Activated CD8-positive, alpha-beta memory T cell treated with anti-CD3 and anti-CD28 coated beads for 36 hours (primary cell): ENCODE data around the gene METTL26. TPM values are rescaled to one million over a fixed set of nuclear protein-coding genes. Genes with fewer than 3 reads are reported as not detected.

Experiments used
- CTCF ChIA-PET: fragments of 350-600 bp; sonication (Branson Sonifier 250); formaldehyde crosslinking; loops from one replicate; lab custom pipeline; 2021; ENCODE audit warnings: antibody characterized with exemption; lab: Charles Lee
- POLR2A ChIA-PET: fragments of 350-600 bp; sonication (Branson Sonifier 250); formaldehyde crosslinking; loops from one replicate; lab custom pipeline; 2021; ENCODE audit warnings: antibody characterized with exemption; lab: Charles Lee
- total RNA-seq, 2 experiments: library from RNA; stranded (reverse); gene quantifications; one replicate each; pipeline ENCODE4 v1.2.3, GENCODE V29; 2021

Gene METTL26
- total RNA-seq, 2 experiments from 2014 or later = 136 to 137 TPM

DNA sequence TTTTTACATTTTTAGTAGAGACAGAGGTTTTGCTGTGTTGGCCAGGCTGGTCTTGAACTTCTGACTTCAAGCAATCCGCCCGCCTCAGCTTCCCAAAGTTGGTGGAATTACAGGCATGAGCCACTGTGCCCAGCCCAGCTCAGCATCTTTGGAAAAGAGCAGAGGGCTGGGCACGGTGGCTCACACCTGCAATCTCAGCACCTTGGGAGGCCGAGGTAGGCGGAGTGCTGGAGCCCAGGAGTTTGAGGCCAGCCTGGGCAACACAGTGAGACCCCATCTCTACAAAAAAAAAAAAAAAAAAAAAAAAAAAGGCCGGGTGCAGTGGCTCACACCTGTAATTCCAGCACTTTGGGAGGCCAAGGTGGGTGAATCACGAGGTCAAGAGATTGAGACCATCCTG, 38.5 kb downstream of the METTL26 start:
- ChIA-PET CTCF (interaction anchor here (0.7 kb wide), 1 partner anchor 9 kb away, joined by 3 read pairs; no protein-coding TSS in a partner anchor), POLR2A (interaction anchor here (0.7 kb wide), 1 partner anchor 11 kb away, joined by 4 read pairs; no protein-coding TSS in a partner anchor)

DNA sequence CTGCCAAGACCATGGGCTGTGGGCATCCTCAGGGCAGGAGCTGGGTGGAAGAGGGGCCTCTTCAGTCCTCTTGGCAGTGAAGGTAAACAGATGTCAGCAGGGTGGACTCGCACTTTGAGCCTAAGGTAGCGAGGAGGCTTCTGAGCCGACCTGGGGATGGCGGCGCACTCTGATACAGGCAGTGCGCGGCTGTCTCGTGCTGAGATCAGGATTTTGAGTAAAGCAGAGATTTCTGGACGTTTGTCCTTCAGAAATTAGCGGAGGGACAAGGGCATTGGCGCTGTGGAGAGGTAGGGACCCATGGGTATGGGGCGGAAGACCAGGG, 39.4 kb downstream of the METTL26 start:
- ChIA-PET CTCF (interaction anchor here (0.7 kb wide), 1 partner anchor 17 kb away, joined by 3 read pairs; no protein-coding TSS in a partner anchor), POLR2A (no interaction called here)

DNA sequence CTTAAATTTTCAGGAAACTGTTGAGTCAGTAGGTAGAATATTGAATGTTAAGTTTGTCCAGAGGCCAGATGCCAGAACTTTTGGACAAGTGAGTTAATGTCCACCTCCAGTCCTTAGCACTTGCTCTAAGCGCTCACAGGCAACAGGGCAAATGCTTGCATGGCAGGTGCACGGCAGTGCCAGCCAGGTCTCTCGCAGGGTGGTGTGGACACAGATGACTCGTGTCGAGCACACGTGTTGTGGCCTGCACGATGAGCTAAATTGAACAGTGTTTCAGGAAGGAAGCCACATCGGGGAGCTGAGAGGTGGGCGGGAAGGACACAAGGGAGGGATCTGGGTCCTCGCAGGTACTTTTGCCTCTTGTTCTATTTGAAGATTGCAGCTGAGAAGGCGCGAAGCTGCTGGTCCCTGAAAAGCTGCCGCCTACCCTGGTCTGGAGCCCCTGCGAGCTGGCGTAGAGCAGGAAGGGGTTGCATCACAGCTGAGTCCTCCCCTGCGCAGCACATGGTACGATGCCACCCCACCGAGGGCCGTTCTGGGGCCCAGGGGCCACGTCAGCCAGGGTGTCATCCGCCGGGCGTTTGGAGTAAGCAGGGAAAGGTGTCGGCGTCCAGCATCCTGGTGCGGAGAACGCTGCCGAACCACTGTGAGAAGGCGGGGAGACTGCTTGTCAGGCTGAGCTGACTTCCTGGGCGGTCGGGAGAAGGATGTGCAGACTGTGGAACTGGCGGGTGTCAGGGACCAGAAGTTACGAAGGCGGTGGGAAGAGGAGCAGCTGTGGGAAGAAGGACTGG, 40.0 kb downstream of the METTL26 start:
- ChIA-PET CTCF (interaction anchor here (0.7 kb wide), 1 partner anchor 17 kb away, joined by 3 read pairs; no protein-coding TSS in a partner anchor), POLR2A (interaction anchor here (0.6 kb wide), 1 partner anchor 40 kb away, joined by 3 read pairs; no protein-coding TSS in a partner anchor)

- CTCF ChIA-PET = interaction anchor here (0.6 to 1.0 kb wide), 3 partner anchors 16 to 172 kb away, joined by 3 read pairs; no protein-coding TSS in a partner anchor
- POLR2A ChIA-PET = no interaction called here
Measured at GRCh38 chr16:595094-595528, 41.0 kb downstream of the METTL26 start.

- ChIA-PET CTCF (interaction anchor here (0.6 to 2.1 kb wide), 2 partner anchors 29 to 54 kb away, joined by 3 to 6 read pairs; no protein-coding TSS in a partner anchor), POLR2A (no interaction called here)
Measured at GRCh38 chr16:593807-594206, 42.3 kb downstream of the METTL26 start.

DNA sequence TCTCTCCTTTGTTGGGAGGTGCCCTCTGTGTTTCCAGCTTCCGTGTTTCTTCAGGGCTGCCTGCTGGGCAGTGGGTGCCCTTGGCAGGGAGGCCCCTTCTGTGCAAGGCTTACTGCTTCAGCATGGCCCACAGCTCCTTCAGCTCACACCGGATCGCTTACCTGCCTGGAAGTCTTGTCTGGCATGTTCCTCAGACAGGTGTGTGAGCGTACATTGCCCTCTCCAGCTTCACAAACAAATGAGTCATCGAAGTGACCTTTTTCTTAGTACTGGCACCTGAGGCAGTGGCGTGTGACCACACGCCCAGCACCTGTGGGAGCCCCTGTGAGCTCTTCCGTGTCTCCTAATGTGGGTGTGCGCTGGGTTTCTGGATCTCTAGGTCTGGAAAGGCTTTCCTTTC, 42.7 kb downstream of the METTL26 start:
- ChIA-PET CTCF (interaction anchor here (0.6 to 2.1 kb wide), 2 partner anchors 29 to 55 kb away, joined by 3 to 6 read pairs; no protein-coding TSS in a partner anchor), POLR2A (no interaction called here)

DNA sequence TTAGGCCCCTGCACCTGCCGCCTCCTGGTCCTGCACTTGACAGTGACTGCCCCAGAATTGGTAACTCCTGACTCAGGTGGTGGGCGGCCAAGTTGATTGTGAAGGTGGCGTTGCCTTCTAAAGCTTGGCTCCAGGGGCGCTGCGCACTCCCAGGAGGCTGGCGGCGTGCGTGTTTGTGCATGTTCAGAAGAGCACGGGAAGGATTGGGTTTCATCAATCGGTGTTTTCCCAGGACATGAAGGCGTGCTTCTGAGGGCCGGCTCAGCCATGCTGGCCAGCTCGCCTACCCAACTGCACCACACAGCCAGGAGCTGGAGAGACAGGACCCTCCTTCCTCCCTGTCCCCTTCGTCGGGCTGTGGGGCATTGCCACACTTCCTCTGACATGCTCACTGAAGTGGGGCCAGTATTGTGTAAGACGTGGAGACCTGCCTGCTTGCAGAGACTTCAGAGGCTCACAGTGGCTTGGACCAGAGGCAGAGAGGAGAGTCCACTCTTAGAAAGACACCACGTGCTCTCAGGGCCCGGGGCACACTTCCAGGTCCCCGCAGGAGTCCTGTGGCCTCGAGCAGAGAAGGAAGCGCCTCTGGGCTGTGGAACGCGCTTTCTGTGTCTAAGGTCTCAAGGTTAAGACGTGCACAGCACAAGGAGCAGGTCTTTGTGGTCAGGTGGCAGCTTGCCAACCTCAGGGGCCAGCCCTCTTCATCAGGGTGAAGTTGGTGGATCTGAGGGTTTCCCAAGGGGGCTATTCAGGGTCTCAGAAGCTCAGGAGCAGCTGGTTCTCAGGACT, 43.4 kb downstream of the METTL26 start:
- POLR2A ChIA-PET = interaction anchor here (0.5 kb wide), 1 partner anchor 154 kb away, joined by 5 read pairs; no protein-coding TSS in a partner anchor
- CTCF ChIA-PET = interaction anchor here (1.4 to 2.1 kb wide), 2 partner anchors 8 to 55 kb away, joined by 3 to 6 read pairs; no protein-coding TSS in a partner anchor

DNA sequence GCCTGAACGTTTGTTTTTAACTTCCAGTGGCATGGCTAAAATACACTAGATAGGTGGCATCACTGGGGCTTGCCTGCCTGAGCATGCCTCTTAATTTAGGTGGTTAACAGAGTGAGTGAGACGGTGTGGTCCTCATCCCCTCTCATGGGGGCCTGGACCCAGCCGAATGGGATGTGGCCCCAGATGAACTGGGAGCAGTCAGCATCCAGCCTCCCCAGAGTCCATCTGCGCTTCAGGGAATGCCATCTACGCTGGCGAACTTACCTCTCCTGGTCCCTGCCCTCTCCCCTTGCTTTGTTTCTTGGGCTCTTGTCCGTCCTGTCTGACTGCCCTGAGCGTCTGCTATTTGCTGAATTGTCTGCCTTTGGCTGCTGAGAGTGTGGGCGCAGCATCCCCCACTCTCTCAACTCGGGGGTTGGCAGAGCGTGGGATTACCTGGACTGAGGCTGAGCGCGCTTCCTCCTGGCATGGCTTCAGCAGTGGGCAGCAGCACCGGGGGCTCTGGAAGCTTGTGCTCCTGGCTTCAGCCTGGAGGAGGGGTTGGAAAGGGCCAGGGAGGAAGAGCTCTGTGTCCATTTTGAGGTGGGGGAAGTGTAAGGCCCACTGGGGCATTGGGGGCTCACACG, 44.1 kb downstream of the METTL26 start:
- CTCF ChIA-PET = interaction anchor here (1.4 to 2.1 kb wide), 2 partner anchors 8 to 56 kb away, joined by 3 to 6 read pairs; no protein-coding TSS in a partner anchor
- POLR2A ChIA-PET = interaction anchor here (0.5 kb wide), 1 partner anchor 154 kb away, joined by 5 read pairs; no protein-coding TSS in a partner anchor

DNA sequence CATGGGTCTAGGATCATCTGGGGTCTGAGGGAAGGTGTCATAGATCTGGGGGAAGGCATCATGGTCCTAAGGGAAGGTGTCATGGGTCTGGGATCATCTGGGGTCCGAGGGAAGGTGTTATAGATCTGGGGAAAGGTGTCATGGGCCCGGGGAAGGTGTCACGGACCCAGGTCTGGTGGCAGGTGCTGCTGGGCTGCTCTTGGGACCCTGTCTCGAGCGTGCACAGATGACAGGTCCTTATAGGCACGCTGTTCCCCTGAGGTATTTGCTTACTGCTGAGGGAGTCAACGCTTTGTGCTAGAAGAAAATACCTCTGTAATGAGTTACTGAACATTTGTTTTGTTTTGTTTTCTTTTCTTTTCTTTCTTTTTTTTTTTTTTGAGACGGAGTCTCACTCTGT, 44.9 kb downstream of the METTL26 start:
- POLR2A ChIA-PET = no interaction called here
- CTCF ChIA-PET = interaction anchor here (1.4 to 1.7 kb wide), 2 partner anchors 9 to 13 kb away, joined by 3 read pairs; no protein-coding TSS in a partner anchor

DNA sequence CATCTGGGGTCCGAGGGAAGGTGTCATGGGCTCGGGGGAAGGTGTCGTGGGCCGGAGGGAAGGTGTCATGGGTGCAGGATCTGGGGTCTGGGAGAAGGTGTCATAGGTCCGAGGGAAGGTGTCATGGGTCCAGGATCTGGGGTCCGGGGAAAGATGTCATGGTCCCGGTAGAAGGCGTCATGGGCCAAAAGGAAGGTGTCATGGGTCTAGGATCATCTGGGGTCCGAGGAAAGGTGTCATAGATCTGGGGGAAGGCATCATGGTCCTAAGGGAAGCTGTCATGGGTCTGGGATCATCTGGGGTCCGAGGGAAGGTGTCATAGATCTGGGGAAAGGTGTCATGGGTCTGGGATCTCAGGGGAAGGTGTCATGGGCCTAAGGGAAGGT, 45.3 kb downstream of the METTL26 start:
- POLR2A ChIA-PET = no interaction called here
- CTCF ChIA-PET = interaction anchor here (1.7 kb wide), 1 partner anchor 12 kb away, joined by 3 read pairs; no protein-coding TSS in a partner anchor

DNA sequence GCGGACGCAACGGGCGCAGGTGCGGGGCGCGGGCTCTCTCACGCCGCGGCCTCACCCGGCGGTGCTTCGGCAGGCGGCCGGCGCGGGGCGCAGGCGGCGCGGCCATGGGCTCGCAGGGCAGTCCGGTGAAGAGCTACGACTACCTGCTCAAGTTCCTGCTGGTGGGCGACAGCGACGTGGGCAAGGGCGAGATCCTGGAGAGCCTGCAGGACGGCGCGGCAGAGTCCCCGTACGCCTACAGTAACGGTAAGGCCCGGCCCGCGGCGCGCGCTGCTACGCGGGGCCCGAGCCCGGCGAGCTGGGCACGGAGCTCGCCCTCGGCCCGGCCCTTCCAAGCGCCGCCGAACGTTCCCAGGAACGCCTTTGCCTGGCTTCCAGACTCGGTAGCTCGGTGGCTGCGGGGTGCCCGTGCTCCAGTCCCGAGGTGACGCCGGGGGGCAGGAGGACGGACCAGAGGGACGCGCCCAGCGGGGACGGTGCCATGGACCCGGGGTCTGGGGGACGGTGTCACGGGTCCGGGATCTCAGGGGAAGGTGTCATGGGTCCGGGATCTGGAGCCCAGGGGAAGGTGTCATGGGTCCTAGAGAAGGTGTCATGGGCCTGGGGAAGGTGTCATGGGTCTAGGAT, 45.8 kb downstream of the METTL26 start:
- CTCF ChIA-PET = interaction anchor here (1.7 kb wide), 1 partner anchor 12 kb away, joined by 3 read pairs; no protein-coding TSS in a partner anchor
- POLR2A ChIA-PET = no interaction called here

DNA sequence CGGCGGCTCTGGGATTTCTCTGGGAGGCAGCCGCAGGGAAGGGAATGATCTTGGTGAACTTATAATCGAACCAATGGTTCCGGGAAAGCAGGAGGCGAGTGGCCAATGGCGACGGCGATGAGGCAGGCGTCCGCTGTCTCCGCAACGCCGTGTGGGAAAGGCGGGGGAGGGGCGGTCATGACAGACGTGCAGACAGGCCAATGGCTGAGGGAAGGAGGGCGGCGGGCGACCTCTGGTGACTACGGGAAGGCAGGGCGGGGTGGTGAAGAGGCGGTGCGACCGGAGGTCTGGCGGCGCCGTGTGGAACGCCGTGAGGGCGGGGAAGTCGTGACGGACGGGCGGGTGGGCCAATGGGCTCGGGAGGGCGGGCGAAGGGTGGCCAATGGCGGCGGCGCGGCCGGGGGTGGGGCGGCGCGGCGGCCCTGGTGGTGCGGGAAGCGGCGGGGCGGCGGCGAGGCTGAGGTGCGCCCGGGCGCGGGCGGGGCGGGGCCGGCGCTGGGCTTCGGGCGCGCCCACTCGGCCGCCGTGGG, 46.4 kb downstream of the METTL26 start, which contains the start of gene RAB40C:
Gene RAB40C, plus strand, starts transcription at position 409 of the 530 bp plus-strand sequence. CDS start 226 bp downstream, outside the sequence.
- ChIA-PET CTCF (interaction anchor here (1.7 kb wide), 1 partner anchor 11 kb away, joined by 3 read pairs; no protein-coding TSS in a partner anchor), POLR2A (no interaction called here)

DNA sequence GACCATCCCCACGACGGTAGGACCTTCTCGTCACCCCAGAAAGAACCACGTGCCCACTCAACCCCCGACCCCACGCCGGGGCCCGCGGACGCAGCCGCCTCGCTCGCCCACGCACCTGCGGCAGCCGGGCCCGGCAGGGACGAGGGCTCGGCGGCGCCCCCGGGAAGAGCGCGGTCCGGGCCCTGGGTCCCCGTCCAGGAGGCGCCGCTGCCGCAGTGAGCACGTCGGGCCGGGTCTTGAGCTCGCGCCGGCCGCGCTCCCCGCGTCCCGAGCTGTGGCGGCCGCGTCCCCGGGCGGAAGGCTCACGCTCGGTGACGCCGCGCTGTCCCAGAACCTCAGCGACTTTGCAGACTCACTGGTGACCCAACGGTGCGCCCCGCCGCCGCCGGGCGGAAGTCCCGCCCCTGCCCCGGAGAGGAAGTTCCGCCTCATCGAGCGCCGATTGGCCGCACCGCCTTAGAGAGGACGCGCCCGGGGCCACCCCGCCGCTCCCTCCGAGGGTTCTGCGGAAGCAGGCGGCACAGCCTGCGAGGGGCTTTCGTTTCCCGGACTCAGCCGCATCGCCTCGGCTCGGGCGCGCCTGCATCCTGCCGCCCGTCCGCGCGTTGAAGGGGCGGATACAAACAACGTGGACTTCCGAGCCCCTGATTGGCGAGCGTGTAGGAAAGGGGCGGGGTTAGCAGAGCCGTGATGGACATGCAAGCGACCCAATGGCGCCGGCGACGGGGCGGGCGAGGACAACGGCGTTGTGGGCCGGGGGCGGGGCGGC, 47.0 kb downstream of the METTL26 start:
- POLR2A ChIA-PET = interaction anchor here (0.7 to 1.7 kb wide), 5 partner anchors 12 to 66 kb away, joined by 3 to 5 read pairs (median 3); partner anchors contain the start of gene NHLRC4

DNA sequence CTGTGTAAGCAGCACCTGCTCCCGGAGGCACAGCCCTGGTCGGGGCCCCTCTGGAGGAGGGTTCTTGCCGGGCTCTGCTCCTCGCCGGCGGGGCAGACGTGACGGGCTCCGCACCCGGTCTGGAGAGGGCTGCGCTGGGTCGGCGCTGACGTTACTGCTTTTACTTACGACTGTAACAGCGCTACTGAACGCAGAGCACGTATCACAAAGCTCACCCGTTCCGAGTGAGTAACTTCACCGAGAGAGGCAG, 47.5 kb downstream of the METTL26 start:
- ChIA-PET CTCF (interaction anchor here (0.7 to 1.6 kb wide), 2 partner anchors 61 to 186 kb away, joined by 3 to 4 read pairs; partner anchors contain the start of gene CAPN15), POLR2A (interaction anchor here (0.7 to 1.7 kb wide), 5 partner anchors 12 to 65 kb away, joined by 3 to 5 read pairs (median 3); partner anchors contain the start of gene NHLRC4)

More for the DNA sequence above, 47.0 kb downstream of the METTL26 start:
- CTCF ChIA-PET = interaction anchor here (0.7 to 1.6 kb wide), 2 partner anchors 62 to 186 kb away, joined by 3 to 4 read pairs; partner anchors contain the start of gene CAPN15

GRCh38 chr16:586645-587590, 49.2 kb downstream of the METTL26 start:
- ChIA-PET CTCF (interaction anchor here (2.8 kb wide), 1 partner anchor 9 kb away, joined by 17 read pairs; no protein-coding TSS in a partner anchor), POLR2A (interaction anchor here (0.6 to 1.7 kb wide), 4 partner anchors 9 to 564 kb away, joined by 3 to 5 read pairs (median 4); no protein-coding TSS in a partner anchor)
